GM21515 (cell line): Measurements from ENCODE around the gene THSD4.
"Not testable (repeated sequence)": the region's sequence is repeated elsewhere in the genome, so short reads cannot be mapped to it uniquely, and the experiment has no call there.

Source experiments
- ATAC-seq: cut with Tn5 transposase; IDR thresholded peaks from one replicate; pipeline ENCODE4 v1.9.1; 2021; ENCODE audit not compliant: unreplicated experiment

The THSD4 gene

GRCh38 chr15:71145648-71146047 lies 30.4 kb downstream of the THSD4 start:
- no peak for ATAC-seq

GRCh38 chr15:71146580-71146982 lies 31.3 kb downstream of the THSD4 start:
- no peak for ATAC-seq

GRCh38 chr15:71148048-71148447 lies 32.8 kb downstream of the THSD4 start:
- ATAC-seq: no peak

GRCh38 chr15:71149646-71150557 lies 34.6 kb downstream of the THSD4 start:
- ATAC-seq: no peak

GRCh38 chr15:71151081-71151480 lies 35.8 kb downstream of the THSD4 start:
- no peak for ATAC-seq

- ATAC-seq: no peak
Measured at GRCh38 chr15:71152542-71152941, 37.3 kb downstream of the THSD4 start.

- no peak for ATAC-seq
Measured at GRCh38 chr15:71153823-71154524, 38.7 kb downstream of the THSD4 start.

GRCh38 chr15:71154607-71155200 lies 39.4 kb downstream of the THSD4 start:
- ATAC-seq: no peak

GRCh38 chr15:71155534-71155933 lies 40.3 kb downstream of the THSD4 start:
- no peak for ATAC-seq

- no peak for ATAC-seq
Measured at GRCh38 chr15:71160976-71161375, 45.7 kb downstream of the THSD4 start.

- no peak for ATAC-seq
Measured at GRCh38 chr15:71162309-71162708, 47.0 kb downstream of the THSD4 start.

- not testable (repeated sequence) for ATAC-seq
Measured at GRCh38 chr15:71164606-71165005, 49.3 kb downstream of the THSD4 start.

GRCh38 chr15:71167445-71168165 lies 52.3 kb downstream of the THSD4 start:
- ATAC-seq: no peak

GRCh38 chr15:71168166-71168834 lies 53.0 kb downstream of the THSD4 start:
- ATAC-seq: no peak

- no peak for ATAC-seq
Measured at GRCh38 chr15:71170163-71170562, 54.9 kb downstream of the THSD4 start.

GRCh38 chr15:71171195-71171594 lies 55.9 kb downstream of the THSD4 start:
- ATAC-seq: no peak

- not testable (repeated sequence) for ATAC-seq
Measured at GRCh38 chr15:71174360-71174759, 59.1 kb downstream of the THSD4 start.

GRCh38 chr15:71180986-71181853 lies 65.9 kb downstream of the THSD4 start:
- no peak for ATAC-seq

GRCh38 chr15:71182522-71182921 lies 67.3 kb downstream of the THSD4 start:
- ATAC-seq: no peak

GRCh38 chr15:71183063-71183462 lies 67.8 kb downstream of the THSD4 start:
- no peak for ATAC-seq
